MCF 10A (cell line): ENCODE results near the gene ADPGK. TPM values are rescaled to one million over a fixed set of nuclear protein-coding genes. Genes with fewer than 3 reads are reported as not detected.

Experiments
- BruUV-seq: library from RNA; stranded (reverse); fragments of 400-500 nt; replicated peaks from 2 replicates; lab custom pipeline; 2021; lab: Mats Ljungman, UMichigan
- CTCF ChIA-PET: fragments of 300-600 bp; sonication (Branson Sonifier 250); formaldehyde crosslinking; extraction: SDS; loops from one replicate; lab custom pipeline; 2021; ENCODE audit warnings: antibody characterized with exemption, inconsistent platforms; lab: Yijun Ruan, JAX
- POLR2A ChIA-PET: fragments of 300-600, 350-650 bp; sonication (Branson Sonifier 250); formaldehyde crosslinking; extraction: SDS; loops from one replicate; lab custom pipeline; 2020; ENCODE audit warnings: antibody characterized with exemption, inconsistent platforms; lab: Yijun Ruan, JAX
- DNase-seq: peaks from one replicate; pipeline ENCODE4 v3.0.0-alpha.2; 2018; ENCODE audit not compliant: unreplicated experiment
- H3K27ac Mint-ChIP-seq: one replicate; pipeline ENCODE4 v1.8.0; 2022; ENCODE audit warnings: mild to moderate bottlenecking, low read depth, mixed read lengths; ENCODE audit not compliant: unreplicated experiment
- H3K27me3 Mint-ChIP-seq: one replicate; pipeline ENCODE4 v1.8.0; 2022; ENCODE audit warnings: mixed read lengths; ENCODE audit not compliant: insufficient read depth, unreplicated experiment
- H3K36me3 Mint-ChIP-seq: one replicate; pipeline ENCODE4 v1.8.0; 2022; ENCODE audit warnings: mild to moderate bottlenecking, moderate library complexity, mixed read lengths; ENCODE audit not compliant: insufficient read depth, unreplicated experiment
- H3K4me1 Mint-ChIP-seq: one replicate; pipeline ENCODE4 v1.8.0; 2022; ENCODE audit warnings: mixed read lengths; ENCODE audit not compliant: insufficient read depth, unreplicated experiment
- H3K4me3 Mint-ChIP-seq: one replicate; pipeline ENCODE4 v1.8.0; 2022; ENCODE audit warnings: mild to moderate bottlenecking, moderate library complexity, mixed read lengths; ENCODE audit not compliant: unreplicated experiment
- H3K9me3 Mint-ChIP-seq: one replicate; pipeline ENCODE4 v1.8.0; 2022; ENCODE audit warnings: mixed read lengths; ENCODE audit not compliant: unreplicated experiment
- intact Hi-C: fragments of 100-400 bp; cut with micrococcal nuclease; formaldehyde crosslinking; loops from 2 replicates; pipeline ENCODE4 v1.14.1; 2022
- total RNA-seq: library from RNA; stranded (reverse); gene quantifications from 2 replicates; pipeline ENCODE4 v1.2.3, GENCODE V29; 2022
- TF ChIP-seq, protein P1 (sequence below): fragments of 200-600 bp; IDR thresholded peaks from one replicate; pipeline ENCODE4 v1.8.0; 2022; ENCODE audit warnings: antibody characterized with exemption, mild to moderate bottlenecking; ENCODE audit not compliant: unreplicated experiment

Gene ADPGK
- total RNA-seq, 1 experiment from 2014 or later: 53.7 TPM

DNA sequence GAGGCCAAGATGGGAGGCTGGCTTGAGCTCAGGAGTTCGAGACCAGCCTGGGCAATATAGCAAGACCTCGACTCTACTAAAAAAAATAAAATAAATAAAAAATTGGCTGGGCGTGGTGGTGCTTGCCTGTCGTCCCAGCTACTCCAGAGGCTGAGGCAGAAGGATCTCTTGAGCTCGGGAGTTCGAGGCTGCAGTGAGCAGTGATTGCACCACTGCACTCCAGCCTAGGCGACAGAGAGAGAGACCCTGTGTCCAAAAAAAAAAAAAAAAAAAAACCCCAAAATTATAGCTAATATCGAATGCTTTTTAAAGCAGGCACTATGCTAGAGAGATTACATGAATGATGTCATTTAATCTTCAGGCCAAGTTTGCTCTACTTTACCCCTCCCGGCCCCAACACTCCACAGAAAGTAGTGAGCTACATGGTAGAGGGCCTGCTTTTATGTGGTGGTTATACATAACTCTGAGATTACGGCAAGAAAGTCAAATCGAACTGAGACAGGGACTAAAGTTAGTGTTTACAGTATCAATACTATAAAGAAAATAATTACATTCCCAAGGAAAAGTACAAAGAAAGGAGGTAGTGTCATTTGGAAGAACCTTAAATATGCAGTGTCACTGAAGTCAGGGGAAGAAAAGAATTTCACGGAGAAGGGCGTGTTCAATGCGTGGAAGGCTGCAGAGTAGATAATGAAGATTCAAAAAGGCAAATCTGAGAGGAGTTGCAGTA lies 1.1 kb downstream of the ADPGK start:
- TSS peak; percentile 55 for BruUV-seq
- ChIA-PET POLR2A (interaction anchor here (0.5 to 2.8 kb wide), 12 partner anchors 10 to 704 kb away, joined by 3 to 12 read pairs (median 4); partner anchors contain the start of gene NEO1), CTCF (interaction anchor here (0.6 to 1.3 kb wide), 4 partner anchors 182 to 326 kb away, joined by 3 to 7 read pairs (median 4); no protein-coding TSS in a partner anchor)
- peak overlapping the region; percentile 81 for H3K4me3 Mint-ChIP-seq
- intact Hi-C loops: loop anchor here (5.0 kb wide), 1 partner anchor 460 kb away; no protein-coding TSS in a partner anchor
- peak overlapping the region; percentile 61 for H3K27ac Mint-ChIP-seq
- H3K36me3 Mint-ChIP-seq: peaks cover 12% of the 10 kb centered on the region
- no peaks in the 10 kb centered on the region for H3K27me3 Mint-ChIP-seq
- peaks cover 22% of the 10 kb centered on the region for H3K4me1 Mint-ChIP-seq
- no peak for DNase-seq
- no peaks in the 10 kb centered on the region for H3K9me3 Mint-ChIP-seq
- TF ChIP-seq, protein P1, sequence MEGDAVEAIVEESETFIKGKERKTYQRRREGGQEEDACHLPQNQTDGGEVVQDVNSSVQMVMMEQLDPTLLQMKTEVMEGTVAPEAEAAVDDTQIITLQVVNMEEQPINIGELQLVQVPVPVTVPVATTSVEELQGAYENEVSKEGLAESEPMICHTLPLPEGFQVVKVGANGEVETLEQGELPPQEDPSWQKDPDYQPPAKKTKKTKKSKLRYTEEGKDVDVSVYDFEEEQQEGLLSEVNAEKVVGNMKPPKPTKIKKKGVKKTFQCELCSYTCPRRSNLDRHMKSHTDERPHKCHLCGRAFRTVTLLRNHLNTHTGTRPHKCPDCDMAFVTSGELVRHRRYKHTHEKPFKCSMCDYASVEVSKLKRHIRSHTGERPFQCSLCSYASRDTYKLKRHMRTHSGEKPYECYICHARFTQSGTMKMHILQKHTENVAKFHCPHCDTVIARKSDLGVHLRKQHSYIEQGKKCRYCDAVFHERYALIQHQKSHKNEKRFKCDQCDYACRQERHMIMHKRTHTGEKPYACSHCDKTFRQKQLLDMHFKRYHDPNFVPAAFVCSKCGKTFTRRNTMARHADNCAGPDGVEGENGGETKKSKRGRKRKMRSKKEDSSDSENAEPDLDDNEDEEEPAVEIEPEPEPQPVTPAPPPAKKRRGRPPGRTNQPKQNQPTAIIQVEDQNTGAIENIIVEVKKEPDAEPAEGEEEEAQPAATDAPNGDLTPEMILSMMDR: no peak

DNA sequence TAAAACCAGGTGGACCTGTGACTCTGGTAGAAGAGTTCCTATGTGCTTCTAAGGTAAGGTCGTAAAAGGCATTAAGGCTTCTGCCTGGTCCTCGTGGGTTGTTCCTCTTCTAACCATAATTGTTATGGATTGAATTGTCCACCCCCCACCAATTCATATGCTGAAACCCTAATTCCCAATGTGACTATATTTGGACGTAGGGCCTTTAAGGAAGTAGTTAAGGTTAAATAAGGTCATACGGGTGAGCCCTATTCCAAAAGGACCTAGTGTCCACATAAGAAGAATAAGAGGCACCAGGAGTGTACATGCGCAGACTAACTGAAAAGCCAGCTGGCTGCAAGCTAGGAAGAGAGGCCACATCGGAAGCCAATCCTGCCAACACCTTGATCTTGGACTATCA lies 1.9 kb downstream of the ADPGK start:
- H3K27ac Mint-ChIP-seq: peak overlapping the region; percentile 61
- POLR2A ChIA-PET: interaction anchor here (0.6 to 2.8 kb wide), 4 partner anchors 9 to 383 kb away, joined by 3 to 12 read pairs (median 6); no protein-coding TSS in a partner anchor
- H3K36me3 Mint-ChIP-seq: peaks cover 12% of the 10 kb centered on the region
- peak overlapping the region; percentile 81 for H3K4me3 Mint-ChIP-seq
- H3K9me3 Mint-ChIP-seq: no peaks in the 10 kb centered on the region
- no peak for DNase-seq
- CTCF ChIA-PET: interaction anchor here (0.5 kb wide), 1 partner anchor 272 kb away, joined by 3 read pairs; no protein-coding TSS in a partner anchor
- no peaks in the 10 kb centered on the region for H3K27me3 Mint-ChIP-seq
- BruUV-seq: no TSS peak
- H3K4me1 Mint-ChIP-seq: peaks cover 22% of the 10 kb centered on the region
- TF ChIP-seq, protein P1: no peak
- intact Hi-C loops: loop anchor here (5.0 kb wide), 1 partner anchor 461 kb away; no protein-coding TSS in a partner anchor

DNA sequence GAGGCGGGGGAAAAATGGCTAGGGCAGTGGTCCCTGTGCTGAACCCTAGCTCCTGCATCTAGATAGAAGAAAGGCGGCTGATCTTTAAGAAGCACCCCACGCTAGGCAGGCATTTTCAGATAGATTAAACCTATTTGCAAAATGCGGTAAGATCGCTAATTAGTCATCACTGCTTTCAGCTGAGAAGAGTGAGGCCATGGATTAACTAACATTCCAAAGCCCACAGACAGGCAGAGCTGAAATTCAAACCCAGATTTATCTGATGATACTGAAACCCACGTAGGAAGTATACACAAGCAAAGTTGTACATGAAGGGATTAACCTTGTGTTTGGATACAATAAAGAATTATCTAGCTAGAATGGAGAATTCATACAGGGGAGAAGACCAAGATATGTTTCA lies 4.8 kb downstream of the ADPGK start:
- H3K4me1 Mint-ChIP-seq: peaks cover 22% of the 10 kb centered on the region
- POLR2A ChIA-PET: interaction anchor here (0.9 kb wide), 1 partner anchor 36 kb away, joined by 6 read pairs; no protein-coding TSS in a partner anchor
- CTCF ChIA-PET: no interaction called here

More for the DNA sequence above, 4.8 kb downstream of the ADPGK start:
- no peak overlapping the region for H3K27ac Mint-ChIP-seq
- no peak overlapping the region for H3K4me3 Mint-ChIP-seq
- H3K36me3 Mint-ChIP-seq: peaks cover 15% of the 10 kb centered on the region
- no peaks in the 10 kb centered on the region for H3K27me3 Mint-ChIP-seq
- BruUV-seq: no TSS peak
- TF ChIP-seq, protein P1: no peak
- DNase-seq: no peak
- no peaks in the 10 kb centered on the region for H3K9me3 Mint-ChIP-seq
- intact Hi-C loops: no loop called here
